ENCODE results near the gene KCNT1.

KCNT1 gene

GRCh38 chr9:135701067-135701958 is 672 bp upstream of the KCNT1 start:
- no peak for DNase-seq

GRCh38 chr9:135703726-135704125 is 1.7 kb downstream of the KCNT1 start:
- DNase-seq: no peak

- DNase-seq: no peak
Observed at GRCh38 chr9:135704483-135704882, 2.5 kb downstream of the KCNT1 start.

- no peak for DNase-seq
Observed at GRCh38 chr9:135705376-135705775, 3.4 kb downstream of the KCNT1 start.

GRCh38 chr9:135706288-135706687 is 4.3 kb downstream of the KCNT1 start:
- DNase-seq: no peak

- DNase-seq: no peak
Observed at GRCh38 chr9:135707252-135708138, 5.5 kb downstream of the KCNT1 start.

- no peak for DNase-seq
Observed at GRCh38 chr9:135708164-135708563, 6.2 kb downstream of the KCNT1 start.

GRCh38 chr9:135711391-135711790 is 9.4 kb downstream of the KCNT1 start:
- DNase-seq: no peak

GRCh38 chr9:135711881-135712280 is 9.9 kb downstream of the KCNT1 start:
- DNase-seq: no peak

GRCh38 chr9:135712613-135713295 is 10.8 kb downstream of the KCNT1 start:
- DNase-seq: no peak

GRCh38 chr9:135714242-135715055 is 12.5 kb downstream of the KCNT1 start:
- no peak for DNase-seq

GRCh38 chr9:135715056-135715595 is 13.1 kb downstream of the KCNT1 start:
- no peak for DNase-seq

- DNase-seq: no peak
Observed at GRCh38 chr9:135716045-135716444, 14.1 kb downstream of the KCNT1 start.

GRCh38 chr9:135717410-135717809 is 15.4 kb downstream of the KCNT1 start:
- DNase-seq: no peak

GRCh38 chr9:135718616-135719015 is 16.6 kb downstream of the KCNT1 start:
- no peak for DNase-seq

- no peak for DNase-seq
Observed at GRCh38 chr9:135719472-135719871, 17.5 kb downstream of the KCNT1 start.

- DNase-seq: no peak
Observed at GRCh38 chr9:135722365-135722764, 20.4 kb downstream of the KCNT1 start.

GRCh38 chr9:135724186-135724787 is 22.3 kb downstream of the KCNT1 start:
- no peak for DNase-seq

GRCh38 chr9:135726138-135726853 is 24.3 kb downstream of the KCNT1 start:
- no peak for DNase-seq

- no peak for DNase-seq
Observed at GRCh38 chr9:135727257-135727875, 25.4 kb downstream of the KCNT1 start.

Data from activated CD4-positive, CD25-positive, alpha-beta regulatory T cell (primary cell).